ENCODE results near the gene NPR3.

The NPR3 gene

GRCh38 chr5:32711681-32712480, 760 bp downstream of the NPR3 start:
- no peak for DNase-seq (ENCODE audit: low read depth in 3 of 3)

- DNase-seq (ENCODE audit: low read depth in 3 of 3), result no peak
Measured at GRCh38 chr5:32712481-32713360, 1.6 kb downstream of the NPR3 start.

GRCh38 chr5:32713361-32713769, 2.2 kb downstream of the NPR3 start:
- no peak for DNase-seq (ENCODE audit: low read depth in 3 of 3)

- DNase-seq (ENCODE audit: low read depth in 3 of 3), result no peak
Measured at GRCh38 chr5:32713770-32714381, 2.8 kb downstream of the NPR3 start.

DNA sequence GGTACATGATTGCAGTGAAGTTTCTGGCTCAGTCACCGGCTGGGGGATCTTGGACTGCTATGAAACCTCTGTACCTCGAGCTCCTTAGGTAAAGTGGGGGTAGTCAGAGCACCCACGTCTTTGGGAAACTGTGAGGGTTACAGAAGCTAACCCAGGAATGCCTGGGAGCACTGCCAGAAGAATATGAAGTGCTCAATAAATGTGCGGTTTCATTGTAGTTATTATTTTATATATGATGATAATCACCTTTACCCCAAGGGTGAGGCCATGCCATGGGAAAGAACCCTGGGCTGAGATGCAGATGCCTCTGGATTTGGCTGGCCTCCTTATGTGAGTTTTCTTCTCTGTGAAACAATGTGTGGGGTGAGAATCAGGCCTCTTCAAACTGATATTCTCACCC, 3.7 kb downstream of the NPR3 start:
- no peak for DNase-seq (ENCODE audit: low read depth in 3 of 3)

- DNase-seq (ENCODE audit: low read depth in 3 of 3), result no peak
Measured at GRCh38 chr5:32720300-32720699, 9.2 kb downstream of the NPR3 start.

DNA sequence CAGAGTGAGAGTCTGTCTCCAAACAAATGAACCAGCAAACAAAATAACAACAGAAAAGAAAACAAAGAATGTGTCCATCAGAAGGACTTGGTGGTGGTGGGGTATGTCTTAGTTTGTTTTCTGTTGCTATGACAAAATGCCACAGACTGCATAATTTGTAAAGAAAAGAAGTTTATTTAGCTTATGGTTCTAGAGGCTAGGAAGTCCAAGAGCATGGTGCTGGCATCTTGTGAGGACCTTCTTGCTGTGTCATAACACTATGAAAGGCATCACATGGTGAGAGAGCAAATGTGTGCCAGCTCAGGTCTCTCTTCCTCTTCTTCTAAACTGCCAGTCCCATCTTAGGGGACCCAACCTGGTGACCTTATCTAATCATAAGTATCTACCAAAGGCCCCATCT, 10.5 kb downstream of the NPR3 start:
- DNase-seq (ENCODE audit: low read depth in 3 of 3), result no peak

- DNase-seq (ENCODE audit: low read depth in 3 of 3), result no peak
Measured at GRCh38 chr5:32722957-32723356, 11.8 kb downstream of the NPR3 start.

- no peak for DNase-seq (ENCODE audit: low read depth in 3 of 3)
Measured at GRCh38 chr5:32724526-32724925, 13.4 kb downstream of the NPR3 start.

- no peak for DNase-seq (ENCODE audit: low read depth in 3 of 3)
Measured at GRCh38 chr5:32726086-32726557, 15.0 kb downstream of the NPR3 start.

- no peak for DNase-seq (ENCODE audit: low read depth in 3 of 3)
Measured at GRCh38 chr5:32729651-32730050, 18.5 kb downstream of the NPR3 start.

- no peak for DNase-seq (ENCODE audit: low read depth in 3 of 3)
Measured at GRCh38 chr5:32733590-32734340, 22.6 kb downstream of the NPR3 start.

DNA sequence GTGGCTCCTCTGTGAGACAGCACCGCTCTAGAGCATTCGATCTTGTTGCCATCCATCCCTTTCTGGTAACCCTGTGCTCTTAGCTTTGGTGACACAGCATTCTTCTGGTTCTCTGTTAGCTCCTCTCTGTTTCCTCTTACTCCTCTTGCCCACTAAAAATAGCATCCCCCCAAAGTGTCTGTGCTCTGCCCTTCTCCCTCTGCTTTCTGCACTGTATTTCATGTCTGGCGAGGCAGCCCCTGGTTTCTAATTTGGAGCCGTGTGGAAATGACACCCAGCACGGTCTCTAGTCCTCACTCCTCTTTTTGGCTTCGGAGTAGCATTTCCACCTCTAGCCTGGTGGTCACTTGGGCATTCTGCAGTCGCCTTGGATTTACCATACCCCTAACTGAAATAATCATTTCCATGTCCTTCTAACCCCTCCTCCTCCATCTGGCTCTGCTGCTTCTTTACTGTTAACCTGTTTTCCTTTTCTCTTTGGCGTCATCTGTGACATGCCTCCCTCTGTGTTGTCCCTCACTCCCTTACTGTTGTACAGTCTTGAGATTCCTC, 23.8 kb downstream of the NPR3 start:
- DNase-seq (ENCODE audit: low read depth in 3 of 3), result no peak

DNA sequence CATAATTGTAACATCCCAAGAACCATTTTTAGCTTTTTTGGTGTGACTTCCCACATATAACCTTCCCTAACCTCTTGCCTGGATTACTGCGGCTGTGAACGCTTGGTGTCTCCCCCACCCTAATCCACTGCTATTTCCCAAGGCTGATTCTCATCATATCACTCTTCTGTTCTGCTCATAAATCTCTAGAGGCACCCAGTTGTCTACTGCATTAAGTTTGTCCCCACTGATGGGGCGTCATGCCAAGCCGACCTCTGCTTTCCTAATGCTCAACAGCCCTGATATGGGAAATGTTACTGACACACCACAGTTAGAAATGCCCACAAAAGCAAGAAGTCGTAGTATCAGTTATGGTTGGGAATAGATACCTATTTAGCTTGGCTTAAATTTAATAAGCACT, 24.4 kb downstream of the NPR3 start:
- DNase-seq (ENCODE audit: low read depth in 3 of 3), result no peak

DNA sequence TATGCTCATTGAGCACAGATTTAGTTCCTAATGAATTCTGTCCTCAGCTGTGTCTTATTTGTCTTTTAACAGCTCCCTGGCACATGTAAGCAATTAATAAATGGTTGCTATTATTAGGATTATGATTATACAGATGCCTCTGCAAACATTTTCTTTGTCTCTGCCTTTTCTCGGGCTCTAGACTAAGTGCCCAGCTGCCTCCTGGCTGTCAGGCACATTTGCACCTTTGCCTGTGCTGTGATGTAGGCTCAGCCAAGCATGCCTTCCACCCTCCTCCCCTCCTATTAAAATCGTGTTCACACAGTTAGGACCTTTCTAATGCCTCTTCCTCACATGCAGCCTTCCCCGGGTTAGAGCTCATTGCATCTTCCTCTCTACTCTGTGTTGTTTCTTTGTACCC, 25.7 kb downstream of the NPR3 start:
- no peak for DNase-seq (ENCODE audit: low read depth in 3 of 3)

- DNase-seq (ENCODE audit: low read depth in 3 of 3), result no peak
Measured at GRCh38 chr5:32740651-32741050, 29.5 kb downstream of the NPR3 start.

GRCh38 chr5:32745317-32745716, 34.2 kb downstream of the NPR3 start:
- DNase-seq (ENCODE audit: low read depth in 3 of 3), result no peak

DNA sequence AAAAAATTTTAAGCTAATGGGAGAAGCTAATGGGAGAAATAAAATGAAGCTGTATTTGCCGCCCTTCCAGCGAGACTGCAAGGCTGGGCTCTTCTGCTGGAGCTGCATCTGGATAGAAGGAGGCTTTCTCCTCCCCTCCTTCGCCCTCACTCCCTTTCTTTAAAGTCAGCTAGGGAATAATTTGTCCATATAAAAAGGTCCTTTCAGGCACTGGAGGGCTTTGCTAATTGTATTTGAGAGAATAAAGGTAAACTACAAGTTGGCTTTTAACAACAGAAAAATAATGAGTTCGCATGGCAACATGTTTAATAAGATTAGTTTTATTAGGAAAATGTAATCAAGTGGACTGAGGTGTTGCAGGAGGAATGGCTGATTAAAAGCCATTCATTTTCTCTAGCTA, 41.3 kb downstream of the NPR3 start:
- DNase-seq (ENCODE audit: low read depth in 3 of 3), result no peak

DNA sequence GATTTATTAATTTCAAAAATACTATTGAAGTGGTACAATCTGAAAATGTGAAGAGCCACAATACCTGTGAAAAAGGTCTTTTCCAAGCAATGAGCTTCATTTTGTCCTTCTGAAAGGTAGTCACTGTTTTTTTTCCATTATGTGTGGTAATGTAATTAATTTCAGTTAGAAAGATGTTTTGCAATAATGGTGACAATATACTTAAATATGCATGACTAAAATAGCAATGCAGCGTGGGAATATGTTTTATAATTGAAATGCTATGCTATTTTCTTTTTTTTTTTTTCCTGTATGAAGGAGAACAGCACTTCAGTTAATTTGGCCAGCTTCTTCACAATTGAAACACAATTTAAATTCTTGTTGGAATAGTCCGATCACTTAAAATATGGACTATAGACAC, 41.9 kb downstream of the NPR3 start:
- no peak for DNase-seq (ENCODE audit: low read depth in 3 of 3)

DNA sequence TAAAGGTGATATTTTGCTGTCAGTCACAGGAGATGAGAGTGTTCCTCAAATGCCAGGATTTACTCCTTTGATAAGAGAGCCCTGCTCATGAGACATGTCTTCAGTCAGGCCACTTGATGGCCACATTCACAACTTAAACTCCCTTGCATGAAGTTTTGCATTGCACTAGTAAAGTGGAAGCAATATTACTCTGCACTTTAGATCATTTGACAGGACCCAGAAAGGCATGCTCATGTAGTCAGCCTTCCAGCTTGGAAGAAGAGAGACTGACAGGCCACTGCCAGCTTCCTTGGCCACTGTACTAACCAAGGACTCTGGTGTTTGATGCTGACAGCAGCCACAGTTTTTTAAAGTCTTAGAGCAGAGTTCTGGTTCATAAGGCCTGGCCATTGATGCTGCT, 42.6 kb downstream of the NPR3 start:
- no peak for DNase-seq (ENCODE audit: low read depth in 3 of 3)

DNA sequence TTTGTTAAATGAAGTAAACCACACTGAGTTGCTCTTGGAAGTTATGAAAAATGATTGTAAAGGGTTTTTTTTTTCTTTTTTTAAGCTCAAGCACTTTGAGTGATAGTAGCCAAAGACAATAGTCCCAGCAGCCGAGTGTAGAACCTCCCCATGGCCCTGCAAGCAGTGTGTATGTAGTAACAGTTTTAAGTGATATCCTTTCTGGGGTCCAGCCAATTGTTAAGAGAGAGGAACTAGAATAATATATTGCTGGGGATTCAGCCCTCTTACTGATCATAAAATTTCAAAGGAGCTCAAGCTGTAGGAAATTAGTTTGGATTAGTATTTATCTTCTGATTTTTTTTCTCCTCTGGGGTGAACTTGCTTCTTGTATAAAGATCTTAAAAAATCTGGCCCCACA, 43.2 kb downstream of the NPR3 start:
- no peak for DNase-seq (ENCODE audit: low read depth in 3 of 3)

Data from stimulated activated CD4-positive, alpha-beta T cell treated with anti-CD3 and anti-CD28 coated beads, TNF-alpha, amount 100 ng/mL, for 24 hours (primary cell).